GM12801 (cell line): ENCODE measurements around the gene TMPRSS4.

Experiments
- CTCF ChIP-seq: IDR thresholded peaks from one replicate; pipeline ENCODE4 v1.5.1; 2011; ENCODE audit warnings: control low read depth; ENCODE audit not compliant: insufficient read length; ENCODE audit errors: extremely low read depth

Gene TMPRSS4

DNA sequence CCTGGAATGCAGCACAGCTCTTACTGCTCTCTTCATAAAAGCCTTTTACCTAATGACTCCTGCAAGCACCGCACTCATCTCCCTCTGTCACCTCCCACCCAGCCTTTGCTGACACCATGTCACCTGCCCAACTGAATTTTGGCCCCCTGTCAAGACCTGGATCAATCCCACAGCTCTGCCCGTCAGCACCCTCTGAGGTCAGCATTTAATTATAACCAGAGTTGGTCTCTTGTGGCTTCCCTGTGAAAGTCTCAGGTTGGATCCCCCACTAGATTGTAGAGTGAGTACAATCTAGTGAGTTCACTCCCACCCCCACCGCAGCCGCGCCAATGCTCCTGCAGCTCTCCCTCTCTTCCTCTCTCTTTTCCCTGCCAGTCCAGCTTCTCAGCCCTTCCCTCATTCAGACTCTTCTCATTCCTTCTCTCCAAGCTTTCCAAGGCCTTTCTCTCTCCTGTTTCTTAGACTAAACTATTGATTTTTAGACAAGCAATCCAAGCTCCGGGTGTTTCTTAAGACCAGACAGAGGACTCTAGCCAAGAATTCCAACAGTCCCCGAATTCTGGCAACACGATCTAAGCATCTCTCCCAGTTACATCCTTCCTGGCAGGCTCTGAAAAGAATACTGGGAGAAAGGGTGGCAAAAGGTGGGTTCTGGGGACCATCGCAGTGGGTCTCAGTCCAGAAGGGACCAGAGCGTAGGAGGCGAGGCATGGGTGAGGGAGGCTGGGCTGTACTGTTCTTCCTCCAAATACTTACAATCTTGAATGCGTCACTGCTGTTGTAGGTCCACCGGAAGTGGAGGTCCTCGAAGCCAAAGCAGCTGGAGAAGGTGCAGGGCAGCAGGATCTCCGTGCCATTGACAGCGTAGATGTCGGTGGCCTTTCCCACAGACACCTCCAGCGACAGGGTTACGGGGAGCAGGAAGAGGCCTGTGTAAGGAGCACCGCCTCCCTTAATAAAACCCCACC lies 67.7 kb downstream of the TMPRSS4 start:
- TF ChIP-seq CTCF = no peak

GRCh38 chr11:118145285-118146227 lies 68.7 kb downstream of the TMPRSS4 start:
- TF ChIP-seq CTCF = no peak

DNA sequence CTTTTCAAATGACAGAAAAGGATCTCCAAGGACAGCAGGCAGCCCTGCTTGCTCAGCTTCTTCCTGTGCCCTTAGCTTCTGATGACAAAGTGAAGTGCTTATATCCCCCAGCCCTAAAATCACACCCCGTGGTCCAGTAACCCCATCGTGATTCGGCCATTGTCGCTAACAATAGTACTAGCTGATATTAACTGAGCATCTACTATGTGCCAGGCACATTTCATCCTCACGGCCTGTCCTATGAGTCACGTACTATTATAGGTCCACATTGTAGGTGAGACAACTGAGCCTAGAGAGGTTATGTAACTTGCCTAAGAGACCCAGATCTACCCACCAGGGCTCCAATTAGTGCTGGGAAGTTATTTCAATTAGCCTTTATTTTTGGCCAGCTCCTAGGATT lies 69.7 kb downstream of the TMPRSS4 start:
- TF ChIP-seq CTCF = no peak

- TF ChIP-seq CTCF = no peak
Observed at GRCh38 chr11:118147502-118147901, 70.6 kb downstream of the TMPRSS4 start.

DNA sequence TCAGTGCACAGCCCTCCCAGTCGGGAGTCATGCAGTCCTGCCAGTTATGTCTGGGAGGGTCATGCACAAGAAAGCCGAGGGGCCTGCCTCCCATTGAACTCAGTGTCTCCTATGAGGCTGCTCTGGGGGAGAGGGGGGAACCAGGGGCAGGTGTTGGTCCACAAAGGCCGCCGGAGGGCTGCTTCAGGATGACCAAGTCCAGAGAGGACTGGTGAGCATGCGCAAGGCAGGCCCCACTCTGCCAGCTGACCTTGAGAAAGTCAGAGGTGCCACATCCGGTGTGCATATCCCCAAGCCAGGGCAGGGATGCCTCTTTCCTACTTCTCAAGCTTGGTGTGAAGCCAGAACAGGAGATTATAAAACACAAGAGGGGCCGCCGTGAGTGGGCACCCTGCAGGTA lies 71.4 kb downstream of the TMPRSS4 start:
- no peak for TF ChIP-seq CTCF

GRCh38 chr11:118148856-118149255 lies 72.0 kb downstream of the TMPRSS4 start:
- no peak for TF ChIP-seq CTCF

DNA sequence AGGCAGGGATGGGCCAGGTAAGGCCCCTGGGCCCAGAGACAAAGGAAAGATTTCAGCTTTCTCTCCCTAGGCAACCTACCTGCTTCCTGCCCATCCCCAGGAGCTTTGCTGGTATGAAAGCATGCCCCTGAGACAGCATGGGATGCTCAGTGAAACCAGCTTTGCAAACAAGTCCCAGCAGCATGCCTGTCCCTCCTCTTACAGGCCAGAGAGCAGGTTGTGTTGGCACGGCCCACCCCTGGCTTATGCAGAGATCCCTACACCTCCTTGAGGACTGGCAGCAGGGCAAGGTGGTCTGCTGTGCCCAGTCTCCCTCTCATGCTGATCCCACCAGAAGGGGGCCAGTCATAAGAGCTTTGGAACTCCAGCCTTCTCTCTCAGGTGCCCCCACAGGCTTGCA lies 72.6 kb downstream of the TMPRSS4 start:
- no peak for TF ChIP-seq CTCF
